ENCODE data around the gene IGFBP3.

DNA sequence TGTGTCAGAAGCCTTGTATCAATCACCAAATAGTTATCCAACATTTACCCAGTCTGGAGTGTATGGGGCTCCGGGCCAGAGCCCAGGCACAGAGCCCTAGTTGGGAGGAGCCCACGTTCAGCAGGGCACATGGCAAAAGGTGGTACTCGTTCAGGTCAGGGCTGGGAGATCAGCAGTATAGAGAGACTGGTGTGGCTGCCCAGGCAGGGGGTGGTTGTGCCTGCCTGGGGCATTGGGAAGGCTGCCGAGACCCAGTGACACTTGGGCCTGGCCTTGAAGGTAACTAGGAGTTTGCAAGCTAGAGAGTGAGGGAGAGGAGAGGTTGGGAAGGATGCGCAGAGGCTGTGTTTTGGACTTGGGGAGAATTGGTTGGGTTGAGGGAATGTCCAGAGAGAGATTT, 48.9 kb upstream of the IGFBP3 start:
- TF ChIP-seq, protein P1, sequence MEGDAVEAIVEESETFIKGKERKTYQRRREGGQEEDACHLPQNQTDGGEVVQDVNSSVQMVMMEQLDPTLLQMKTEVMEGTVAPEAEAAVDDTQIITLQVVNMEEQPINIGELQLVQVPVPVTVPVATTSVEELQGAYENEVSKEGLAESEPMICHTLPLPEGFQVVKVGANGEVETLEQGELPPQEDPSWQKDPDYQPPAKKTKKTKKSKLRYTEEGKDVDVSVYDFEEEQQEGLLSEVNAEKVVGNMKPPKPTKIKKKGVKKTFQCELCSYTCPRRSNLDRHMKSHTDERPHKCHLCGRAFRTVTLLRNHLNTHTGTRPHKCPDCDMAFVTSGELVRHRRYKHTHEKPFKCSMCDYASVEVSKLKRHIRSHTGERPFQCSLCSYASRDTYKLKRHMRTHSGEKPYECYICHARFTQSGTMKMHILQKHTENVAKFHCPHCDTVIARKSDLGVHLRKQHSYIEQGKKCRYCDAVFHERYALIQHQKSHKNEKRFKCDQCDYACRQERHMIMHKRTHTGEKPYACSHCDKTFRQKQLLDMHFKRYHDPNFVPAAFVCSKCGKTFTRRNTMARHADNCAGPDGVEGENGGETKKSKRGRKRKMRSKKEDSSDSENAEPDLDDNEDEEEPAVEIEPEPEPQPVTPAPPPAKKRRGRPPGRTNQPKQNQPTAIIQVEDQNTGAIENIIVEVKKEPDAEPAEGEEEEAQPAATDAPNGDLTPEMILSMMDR (conservative IDR thresholded peaks at IDR 0.05 in 1 of 2, IDR thresholded peaks at IDR 0.05 in 1 of 2; ENCODE audit: extremely low read depth in 1 of 2, insufficient read depth in 1 of 2, low read depth in 1 of 2, low read length in 2 of 2): no peak
- no peak for TF ChIP-seq EZH2 (IDR thresholded peaks at IDR 0.05; ENCODE audit: borderline replicate concordance, low read length)
